GM23338 (cell line): ENCODE measurements around the gene CCDC191. TPM values are rescaled to one million over a fixed set of nuclear protein-coding genes. Genes with fewer than 3 reads are reported as not detected.

ENCODE experiments used
- ATAC-seq: fragments of 200-7000 bp; cut with Tn5 transposase; 3 replicates; pipeline ENCODE4 v1.9.1; 2020
- DNase-seq: peaks from one replicate; pipeline ENCODE4 v3.0.0-alpha.2; 2015; ENCODE audit warnings: low spot score
- H2AFZ ChIP-seq: fragments of 200-600 bp; sonication (generic); 2 replicates; pipeline ENCODE4 v1.8.0; 2016; ENCODE audit warnings: antibody characterized with exemption, mild to moderate bottlenecking, moderate library complexity
- H3F3A ChIP-seq: fragments of 200-600 bp; sonication (generic); replicated peaks from 2 replicates; pipeline ENCODE4 v1.8.0; 2017; ENCODE audit warnings: antibody characterized with exemption, mixed run types, low read depth
- H3K27ac ChIP-seq: fragments of 200-600 bp; sonication (generic); 2 replicates; pipeline ENCODE4 v1.6.1; 2016; ENCODE audit warnings: low read depth
- H3K27me3 ChIP-seq: fragments of 200-600 bp; sonication (generic); 2 replicates; pipeline ENCODE4 v1.8.0; 2016; ENCODE audit warnings: mild to moderate bottlenecking, mixed run types, moderate library complexity; ENCODE audit not compliant: insufficient read depth
- H3K36me3 ChIP-seq: fragments of 200-600 bp; sonication (generic); 2 replicates; pipeline ENCODE4 v1.8.0; 2016; ENCODE audit warnings: mild to moderate bottlenecking; ENCODE audit not compliant: insufficient read depth
- H3K4me1 ChIP-seq: fragments of 200-600 bp; sonication (generic); 2 replicates; pipeline ENCODE4 v1.8.0; 2016; ENCODE audit warnings: mild to moderate bottlenecking, moderate library complexity; ENCODE audit not compliant: insufficient read depth
- H3K4me2 ChIP-seq: fragments of 200-600 bp; sonication (generic); 2 replicates; pipeline ENCODE4 v1.7.1; 2017; ENCODE audit warnings: mixed run types
- H3K4me3 ChIP-seq: fragments of 200-600 bp; sonication (generic); 2 replicates; pipeline ENCODE4 v1.6.1; 2016; ENCODE audit warnings: mixed run types
- H3K79me2 ChIP-seq: fragments of 200-600 bp; sonication (generic); replicated peaks from 2 replicates; pipeline ENCODE4 v1.8.0; 2017; ENCODE audit warnings: mild to moderate bottlenecking; ENCODE audit not compliant: insufficient read depth
- H3K9me2 ChIP-seq: fragments of 200-600 bp; sonication (generic); 2 replicates; pipeline ENCODE4 v1.8.0; 2017; ENCODE audit not compliant: insufficient read depth
- H4K20me1 ChIP-seq: fragments of 200-600 bp; sonication (generic); replicated peaks from 2 replicates; pipeline ENCODE4 v1.8.0; 2017; ENCODE audit warnings: mild to moderate bottlenecking; ENCODE audit not compliant: insufficient read depth
- H3K27ac Mint-ChIP-seq: 2 replicates; pipeline ENCODE4 v1.8.0; 2020; ENCODE audit warnings: inconsistent platforms, mild to moderate bottlenecking, moderate library complexity, mixed read lengths
- H3K27me3 Mint-ChIP-seq: 3 replicates; pipeline ENCODE4 v1.8.0; 2022; ENCODE audit warnings: low read depth, mild to moderate bottlenecking, moderate library complexity, mixed read lengths, inconsistent platforms; ENCODE audit not compliant: insufficient read depth, poor library complexity
- H3K36me3 Mint-ChIP-seq: 3 replicates; pipeline ENCODE4 v1.8.0; 2021; ENCODE audit warnings: low read depth, mild to moderate bottlenecking, inconsistent platforms, moderate library complexity, mixed read lengths
- H3K4me1 Mint-ChIP-seq: 3 replicates; pipeline ENCODE4 v1.8.0; 2020; ENCODE audit warnings: mild to moderate bottlenecking, inconsistent platforms, mixed read lengths
- H3K4me3 Mint-ChIP-seq: 3 replicates; pipeline ENCODE4 v1.8.0; 2021; ENCODE audit warnings: moderate library complexity, mild to moderate bottlenecking, inconsistent platforms, mixed read lengths
- H3K9me3 Mint-ChIP-seq: 3 replicates; pipeline ENCODE4 v1.8.0; 2020; ENCODE audit warnings: moderate library complexity, mild to moderate bottlenecking, inconsistent platforms, mixed read lengths
- CREB1 ChIP-seq: fragments of 250-450 bp; sonication (Bioruptor Pico); IDR thresholded peaks from 2 replicates; pipeline ENCODE4 v1.5.0; 2020; ENCODE audit warnings: low read depth, mild to moderate bottlenecking, moderate library complexity
- EZH2 ChIP-seq: fragments of 200-600 bp; sonication (generic); IDR thresholded peaks from one replicate; pipeline ENCODE4 v1.8.0; 2017; ENCODE audit warnings: antibody characterized with exemption, mild to moderate bottlenecking, low read depth; ENCODE audit not compliant: unreplicated experiment
- EZH2phosphoT487 ChIP-seq: fragments of 200-600 bp; sonication (generic); IDR thresholded peaks from one replicate; pipeline ENCODE4 v1.8.1; 2018; ENCODE audit warnings: antibody characterized with exemption; ENCODE audit not compliant: unreplicated experiment
- JUNB ChIP-seq: IDR thresholded peaks from one replicate; pipeline ENCODE4 v1.6.1; 2016; ENCODE audit warnings: antibody characterized with exemption; ENCODE audit not compliant: unreplicated experiment
- NANOG ChIP-seq: IDR thresholded peaks from 2 replicates; pipeline ENCODE4 v1.6.1; 2016; ENCODE audit warnings: antibody characterized with exemption, borderline replicate concordance
- POLR2AphosphoS5 ChIP-seq: IDR thresholded peaks from 2 replicates; pipeline ENCODE4 v1.6.1; 2016; ENCODE audit warnings: antibody characterized with exemption, low read depth
- STAT1 ChIP-seq: IDR thresholded peaks from one replicate; pipeline ENCODE4 v1.6.1; 2016; ENCODE audit warnings: antibody characterized with exemption; ENCODE audit not compliant: unreplicated experiment
- ZNF114 ChIP-seq: fragments of 250-450 bp; sonication (Bioruptor Pico); IDR thresholded peaks from 2 replicates; pipeline ENCODE4 v1.5.0; 2020; ENCODE audit warnings: mild to moderate bottlenecking, moderate library complexity
- ZNF331 ChIP-seq: fragments of 250-450 bp; sonication (Bioruptor Pico); IDR thresholded peaks from 2 replicates; pipeline ENCODE4 v1.5.0; 2020; ENCODE audit warnings: low read depth, mild to moderate bottlenecking, moderate library complexity
- polyA plus RNA-seq: library from polyadenylated mRNA; unstranded; fragments of >200 nt; fragmentation: Nextera tagmentation; extraction: Ambion mirVana; gene quantifications from 2 replicates; pipeline ENCODE4 v1.2.1, GENCODE V29; 2016
- total RNA-seq: library from RNA; depleted of rRNA; stranded (reverse); fragments of >200 nt; shearing (Covaris generic); gene quantifications from 2 replicates; pipeline ENCODE4 v1.2.3, GENCODE V29; 2014
- TF ChIP-seq, protein P1 (sequence below): IDR thresholded peaks from 2 replicates; pipeline ENCODE4 v1.6.1; 2016; ENCODE audit warnings: antibody characterized with exemption
- TF ChIP-seq, protein P2 (sequence below): IDR thresholded peaks from one replicate; pipeline ENCODE4 v1.6.1; 2018; ENCODE audit warnings: antibody characterized with exemption; ENCODE audit not compliant: unreplicated experiment
- TF ChIP-seq, protein P3 (sequence below): fragments of 250-450 bp; sonication (Bioruptor Pico); IDR thresholded peaks from 2 replicates; pipeline ENCODE4 v1.5.0; 2020; ENCODE audit warnings: mild to moderate bottlenecking, moderate library complexity
- TF ChIP-seq, protein P4 (sequence below), 2 experiments: fragments of 200-600 bp in 1 of 2; sonication (generic) in 1 of 2; conservative IDR thresholded peaks; 2 replicates each; pipeline versions ENCODE4 v1.5.1 to v1.6.1; 2016 to 2017; ENCODE audit warnings: antibody characterized with exemption in 2 of 2, low read depth in 2 of 2, mild to moderate bottlenecking in 2 of 2, moderate library complexity in 1 of 2

CCDC191 gene
- total and polyA plus RNA-seq, 2 experiments from 2014 or later: 2.0 to 2.9 TPM

DNA sequence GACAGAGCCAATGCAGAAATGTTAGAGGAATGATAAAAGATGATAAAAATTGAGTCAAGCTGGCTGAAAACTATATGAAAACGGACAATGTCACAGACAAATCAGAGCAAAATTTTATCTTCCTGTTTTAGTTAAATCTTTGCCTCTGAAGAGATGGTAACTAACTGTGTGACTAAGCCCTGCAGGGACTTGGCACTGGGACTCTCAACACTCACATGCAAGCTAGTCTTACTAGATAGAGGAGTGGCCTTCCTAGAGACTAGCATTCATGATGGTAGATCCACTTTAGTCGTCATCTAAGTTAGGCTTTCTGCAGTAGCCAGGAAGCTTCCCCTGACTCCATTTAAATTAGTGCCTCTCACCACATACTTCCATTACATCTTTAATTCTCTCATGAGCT, 4.1 kb downstream of the CCDC191 start:
- H3K4me3 ChIP-seq: no peak overlapping the region
- H3K9me2 ChIP-seq: no peaks in the 10 kb centered on the region
- no peaks in the 10 kb centered on the region for H3K27me3 ChIP-seq
- no peak overlapping the region for H3K4me2 ChIP-seq
- DNase-seq: no peak
- no peaks in the 10 kb centered on the region for H3F3A ChIP-seq
- H3K27ac ChIP-seq: no peak overlapping the region
- TF ChIP-seq, protein P1, sequence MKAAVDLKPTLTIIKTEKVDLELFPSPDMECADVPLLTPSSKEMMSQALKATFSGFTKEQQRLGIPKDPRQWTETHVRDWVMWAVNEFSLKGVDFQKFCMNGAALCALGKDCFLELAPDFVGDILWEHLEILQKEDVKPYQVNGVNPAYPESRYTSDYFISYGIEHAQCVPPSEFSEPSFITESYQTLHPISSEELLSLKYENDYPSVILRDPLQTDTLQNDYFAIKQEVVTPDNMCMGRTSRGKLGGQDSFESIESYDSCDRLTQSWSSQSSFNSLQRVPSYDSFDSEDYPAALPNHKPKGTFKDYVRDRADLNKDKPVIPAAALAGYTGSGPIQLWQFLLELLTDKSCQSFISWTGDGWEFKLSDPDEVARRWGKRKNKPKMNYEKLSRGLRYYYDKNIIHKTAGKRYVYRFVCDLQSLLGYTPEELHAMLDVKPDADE: no peak
- TF ChIP-seq CREB1 (CRISPR knock-in tag) (no peak), STAT1 (no peak), ZNF331 (CRISPR knock-in tag) (no peak), JUNB (no peak), POLR2AphosphoS5 (no peak), ZNF114 (no peak), EZH2phosphoT487 (no peak), NANOG (no peak), EZH2 (no peak)
- TF ChIP-seq, protein P2, sequence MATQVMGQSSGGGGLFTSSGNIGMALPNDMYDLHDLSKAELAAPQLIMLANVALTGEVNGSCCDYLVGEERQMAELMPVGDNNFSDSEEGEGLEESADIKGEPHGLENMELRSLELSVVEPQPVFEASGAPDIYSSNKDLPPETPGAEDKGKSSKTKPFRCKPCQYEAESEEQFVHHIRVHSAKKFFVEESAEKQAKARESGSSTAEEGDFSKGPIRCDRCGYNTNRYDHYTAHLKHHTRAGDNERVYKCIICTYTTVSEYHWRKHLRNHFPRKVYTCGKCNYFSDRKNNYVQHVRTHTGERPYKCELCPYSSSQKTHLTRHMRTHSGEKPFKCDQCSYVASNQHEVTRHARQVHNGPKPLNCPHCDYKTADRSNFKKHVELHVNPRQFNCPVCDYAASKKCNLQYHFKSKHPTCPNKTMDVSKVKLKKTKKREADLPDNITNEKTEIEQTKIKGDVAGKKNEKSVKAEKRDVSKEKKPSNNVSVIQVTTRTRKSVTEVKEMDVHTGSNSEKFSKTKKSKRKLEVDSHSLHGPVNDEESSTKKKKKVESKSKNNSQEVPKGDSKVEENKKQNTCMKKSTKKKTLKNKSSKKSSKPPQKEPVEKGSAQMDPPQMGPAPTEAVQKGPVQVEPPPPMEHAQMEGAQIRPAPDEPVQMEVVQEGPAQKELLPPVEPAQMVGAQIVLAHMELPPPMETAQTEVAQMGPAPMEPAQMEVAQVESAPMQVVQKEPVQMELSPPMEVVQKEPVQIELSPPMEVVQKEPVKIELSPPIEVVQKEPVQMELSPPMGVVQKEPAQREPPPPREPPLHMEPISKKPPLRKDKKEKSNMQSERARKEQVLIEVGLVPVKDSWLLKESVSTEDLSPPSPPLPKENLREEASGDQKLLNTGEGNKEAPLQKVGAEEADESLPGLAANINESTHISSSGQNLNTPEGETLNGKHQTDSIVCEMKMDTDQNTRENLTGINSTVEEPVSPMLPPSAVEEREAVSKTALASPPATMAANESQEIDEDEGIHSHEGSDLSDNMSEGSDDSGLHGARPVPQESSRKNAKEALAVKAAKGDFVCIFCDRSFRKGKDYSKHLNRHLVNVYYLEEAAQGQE: no peak
- TF ChIP-seq, protein P3, sequence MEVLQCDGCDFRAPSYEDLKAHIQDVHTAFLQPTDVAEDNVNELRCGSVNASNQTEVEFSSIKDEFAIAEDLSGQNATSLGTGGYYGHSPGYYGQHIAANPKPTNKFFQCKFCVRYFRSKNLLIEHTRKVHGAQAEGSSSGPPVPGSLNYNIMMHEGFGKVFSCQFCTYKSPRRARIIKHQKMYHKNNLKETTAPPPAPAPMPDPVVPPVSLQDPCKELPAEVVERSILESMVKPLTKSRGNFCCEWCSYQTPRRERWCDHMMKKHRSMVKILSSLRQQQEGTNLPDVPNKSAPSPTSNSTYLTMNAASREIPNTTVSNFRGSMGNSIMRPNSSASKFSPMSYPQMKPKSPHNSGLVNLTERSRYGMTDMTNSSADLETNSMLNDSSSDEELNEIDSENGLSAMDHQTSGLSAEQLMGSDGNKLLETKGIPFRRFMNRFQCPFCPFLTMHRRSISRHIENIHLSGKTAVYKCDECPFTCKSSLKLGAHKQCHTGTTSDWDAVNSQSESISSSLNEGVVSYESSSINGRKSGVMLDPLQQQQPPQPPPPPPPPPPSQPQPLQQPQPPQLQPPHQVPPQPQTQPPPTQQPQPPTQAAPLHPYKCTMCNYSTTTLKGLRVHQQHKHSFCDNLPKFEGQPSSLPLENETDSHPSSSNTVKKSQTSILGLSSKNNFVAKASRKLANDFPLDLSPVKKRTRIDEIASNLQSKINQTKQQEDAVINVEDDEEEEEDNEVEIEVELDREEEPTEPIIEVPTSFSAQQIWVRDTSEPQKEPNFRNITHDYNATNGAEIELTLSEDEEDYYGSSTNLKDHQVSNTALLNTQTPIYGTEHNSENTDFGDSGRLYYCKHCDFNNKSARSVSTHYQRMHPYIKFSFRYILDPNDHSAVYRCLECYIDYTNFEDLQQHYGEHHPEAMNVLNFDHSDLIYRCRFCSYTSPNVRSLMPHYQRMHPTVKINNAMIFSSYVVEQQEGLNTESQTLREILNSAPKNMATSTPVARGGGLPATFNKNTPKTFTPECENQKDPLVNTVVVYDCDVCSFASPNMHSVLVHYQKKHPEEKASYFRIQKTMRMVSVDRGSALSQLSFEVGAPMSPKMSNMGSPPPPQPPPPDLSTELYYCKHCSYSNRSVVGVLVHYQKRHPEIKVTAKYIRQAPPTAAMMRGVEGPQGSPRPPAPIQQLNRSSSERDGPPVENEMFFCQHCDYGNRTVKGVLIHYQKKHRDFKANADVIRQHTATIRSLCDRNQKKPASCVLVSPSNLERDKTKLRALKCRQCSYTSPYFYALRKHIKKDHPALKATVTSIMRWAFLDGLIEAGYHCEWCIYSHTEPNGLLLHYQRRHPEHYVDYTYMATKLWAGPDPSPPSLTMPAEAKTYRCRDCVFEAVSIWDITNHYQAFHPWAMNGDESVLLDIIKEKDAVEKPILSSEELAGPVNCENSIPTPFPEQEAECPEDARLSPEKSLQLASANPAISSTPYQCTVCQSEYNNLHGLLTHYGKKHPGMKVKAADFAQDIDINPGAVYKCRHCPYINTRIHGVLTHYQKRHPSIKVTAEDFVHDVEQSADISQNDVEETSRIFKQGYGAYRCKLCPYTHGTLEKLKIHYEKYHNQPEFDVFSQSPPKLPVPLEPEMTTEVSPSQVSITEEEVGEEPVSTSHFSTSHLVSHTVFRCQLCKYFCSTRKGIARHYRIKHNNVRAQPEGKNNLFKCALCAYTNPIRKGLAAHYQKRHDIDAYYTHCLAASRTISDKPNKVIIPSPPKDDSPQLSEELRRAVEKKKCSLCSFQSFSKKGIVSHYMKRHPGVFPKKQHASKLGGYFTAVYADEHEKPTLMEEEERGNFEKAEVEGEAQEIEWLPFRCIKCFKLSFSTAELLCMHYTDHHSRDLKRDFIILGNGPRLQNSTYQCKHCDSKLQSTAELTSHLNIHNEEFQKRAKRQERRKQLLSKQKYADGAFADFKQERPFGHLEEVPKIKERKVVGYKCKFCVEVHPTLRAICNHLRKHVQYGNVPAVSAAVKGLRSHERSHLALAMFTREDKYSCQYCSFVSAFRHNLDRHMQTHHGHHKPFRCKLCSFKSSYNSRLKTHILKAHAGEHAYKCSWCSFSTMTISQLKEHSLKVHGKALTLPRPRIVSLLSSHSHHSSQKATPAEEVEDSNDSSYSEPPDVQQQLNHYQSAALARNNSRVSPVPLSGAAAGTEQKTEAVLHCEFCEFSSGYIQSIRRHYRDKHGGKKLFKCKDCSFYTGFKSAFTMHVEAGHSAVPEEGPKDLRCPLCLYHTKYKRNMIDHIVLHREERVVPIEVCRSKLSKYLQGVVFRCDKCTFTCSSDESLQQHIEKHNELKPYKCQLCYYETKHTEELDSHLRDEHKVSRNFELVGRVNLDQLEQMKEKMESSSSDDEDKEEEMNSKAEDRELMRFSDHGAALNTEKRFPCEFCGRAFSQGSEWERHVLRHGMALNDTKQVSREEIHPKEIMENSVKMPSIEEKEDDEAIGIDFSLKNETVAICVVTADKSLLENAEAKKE (CRISPR knock-in tag): no peak
- TF ChIP-seq, protein P4, sequence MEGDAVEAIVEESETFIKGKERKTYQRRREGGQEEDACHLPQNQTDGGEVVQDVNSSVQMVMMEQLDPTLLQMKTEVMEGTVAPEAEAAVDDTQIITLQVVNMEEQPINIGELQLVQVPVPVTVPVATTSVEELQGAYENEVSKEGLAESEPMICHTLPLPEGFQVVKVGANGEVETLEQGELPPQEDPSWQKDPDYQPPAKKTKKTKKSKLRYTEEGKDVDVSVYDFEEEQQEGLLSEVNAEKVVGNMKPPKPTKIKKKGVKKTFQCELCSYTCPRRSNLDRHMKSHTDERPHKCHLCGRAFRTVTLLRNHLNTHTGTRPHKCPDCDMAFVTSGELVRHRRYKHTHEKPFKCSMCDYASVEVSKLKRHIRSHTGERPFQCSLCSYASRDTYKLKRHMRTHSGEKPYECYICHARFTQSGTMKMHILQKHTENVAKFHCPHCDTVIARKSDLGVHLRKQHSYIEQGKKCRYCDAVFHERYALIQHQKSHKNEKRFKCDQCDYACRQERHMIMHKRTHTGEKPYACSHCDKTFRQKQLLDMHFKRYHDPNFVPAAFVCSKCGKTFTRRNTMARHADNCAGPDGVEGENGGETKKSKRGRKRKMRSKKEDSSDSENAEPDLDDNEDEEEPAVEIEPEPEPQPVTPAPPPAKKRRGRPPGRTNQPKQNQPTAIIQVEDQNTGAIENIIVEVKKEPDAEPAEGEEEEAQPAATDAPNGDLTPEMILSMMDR (conservative IDR thresholded peaks at IDR 0.05; ENCODE audit: low read depth in 2 of 2): no peak
- H3K27me3 Mint-ChIP-seq: no peaks in the 10 kb centered on the region
- H3K4me1 ChIP-seq: no peaks in the 10 kb centered on the region
- H3K36me3 Mint-ChIP-seq: no peaks in the 10 kb centered on the region
- no peak overlapping the region for H3K27ac Mint-ChIP-seq
- no peak overlapping the region for H3K4me3 Mint-ChIP-seq
- peaks cover 5% of the 10 kb centered on the region for H3K79me2 ChIP-seq
- H2AFZ ChIP-seq: no peak overlapping the region
- H3K36me3 ChIP-seq: no peaks in the 10 kb centered on the region
- H4K20me1 ChIP-seq: no peaks in the 10 kb centered on the region
- ATAC-seq: no peak
- no peaks in the 10 kb centered on the region; the same call in 2 of the 3 replicates for H3K9me3 Mint-ChIP-seq
- peaks cover 6% of the 10 kb centered on the region; the same call in 2 of the 3 replicates for H3K4me1 Mint-ChIP-seq
